ENCODE results near the gene GIMAP2.

GRCh38 chr7:150703209-150703608, 17.7 kb downstream of the GIMAP2 start:
- no peak for TF ChIP-seq POLR2AphosphoS5 (IDR thresholded peaks at IDR 0.05; ENCODE audit: low read depth, low read length)
- no peak for TF ChIP-seq TAF1 (IDR thresholded peaks at IDR 0.05; ENCODE audit: borderline replicate concordance, low read depth, low read length)
- TF ChIP-seq POLR2A (IDR thresholded peaks at IDR 0.05; ENCODE audit: low read depth, low read length) = no peak
